GM23248 (cell line): Measurements from ENCODE around the gene AGGF1.

Experiments
- EZH2 ChIP-seq: fragments of 200-600 bp; sonication (generic); IDR thresholded peaks from 2 replicates; pipeline ENCODE4 v1.6.1; 2018; ENCODE audit warnings: antibody characterized with exemption, mild to moderate bottlenecking; ENCODE audit not compliant: insufficient read depth, poor library complexity, severe bottlenecking
- EZH2phosphoT487 ChIP-seq: fragments of 200-600 bp; sonication (generic); IDR thresholded peaks from 2 replicates; pipeline ENCODE4 v1.6.1; 2018; ENCODE audit warnings: antibody characterized with exemption, moderate library complexity, mild to moderate bottlenecking, low read depth; ENCODE audit not compliant: insufficient read depth

GRCh38 chr5:77035950-77036349 lies 5.7 kb downstream of the AGGF1 start:
- TF ChIP-seq EZH2 (no peak), EZH2phosphoT487 (no peak)
